ENCODE measurements around the gene SLC22A1.

Gene SLC22A1

DNA sequence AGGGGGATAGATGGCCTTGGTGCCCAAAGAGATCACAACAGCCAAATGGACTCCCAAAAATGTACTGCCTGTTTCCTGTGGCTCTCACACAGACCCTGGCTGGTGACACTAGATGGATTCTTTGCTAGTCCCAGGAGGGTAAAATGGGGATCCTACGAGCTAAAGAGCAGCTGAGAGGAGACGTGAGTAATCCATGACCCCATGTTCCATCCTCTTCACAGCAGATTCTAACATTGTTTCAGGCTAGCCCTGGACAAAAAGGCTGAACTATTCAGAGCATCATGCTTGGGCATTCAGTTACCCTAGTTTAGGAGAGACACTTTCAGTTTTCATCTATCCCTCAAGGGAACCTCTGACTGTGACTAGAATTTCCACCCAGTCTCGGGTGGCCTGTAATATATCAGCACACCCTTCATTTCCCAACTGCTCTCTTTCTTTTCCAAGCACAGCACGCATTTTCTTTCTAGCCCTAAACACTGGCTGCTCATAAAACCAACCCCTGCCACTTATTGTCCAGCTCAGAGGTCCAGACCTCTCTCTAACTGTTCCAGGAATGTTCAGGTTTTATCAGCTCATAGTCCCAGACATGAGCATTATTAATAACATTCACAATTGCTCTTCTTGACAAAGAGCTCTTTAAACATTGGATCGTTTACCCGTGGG lies 48.5 kb downstream of the SLC22A1 start:
- no peak for DNase-seq (ENCODE audit: low read depth in 1 of 2, low spot score in 1 of 2)

DNA sequence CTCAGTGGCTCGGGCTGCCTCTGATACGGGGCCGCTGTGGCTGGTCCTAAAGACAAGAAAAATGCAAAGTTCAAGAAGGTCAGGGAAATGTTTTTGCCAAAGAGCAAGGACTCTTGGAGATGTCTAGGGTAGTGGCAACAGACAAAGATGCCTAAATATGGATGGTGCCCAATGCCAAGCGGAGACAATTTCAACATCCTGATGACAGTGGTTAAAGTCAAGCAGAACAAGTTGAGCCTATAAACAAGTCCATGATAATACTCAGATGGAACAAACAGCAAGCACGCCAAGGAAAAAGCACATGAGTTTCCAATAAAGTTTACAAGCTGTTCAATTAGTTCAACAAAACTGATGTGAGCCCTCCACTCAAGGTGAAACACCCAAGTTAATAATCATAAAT lies 51.1 kb downstream of the SLC22A1 start:
- no peak for DNase-seq (ENCODE audit: low read depth in 1 of 2, low spot score in 1 of 2)

DNA sequence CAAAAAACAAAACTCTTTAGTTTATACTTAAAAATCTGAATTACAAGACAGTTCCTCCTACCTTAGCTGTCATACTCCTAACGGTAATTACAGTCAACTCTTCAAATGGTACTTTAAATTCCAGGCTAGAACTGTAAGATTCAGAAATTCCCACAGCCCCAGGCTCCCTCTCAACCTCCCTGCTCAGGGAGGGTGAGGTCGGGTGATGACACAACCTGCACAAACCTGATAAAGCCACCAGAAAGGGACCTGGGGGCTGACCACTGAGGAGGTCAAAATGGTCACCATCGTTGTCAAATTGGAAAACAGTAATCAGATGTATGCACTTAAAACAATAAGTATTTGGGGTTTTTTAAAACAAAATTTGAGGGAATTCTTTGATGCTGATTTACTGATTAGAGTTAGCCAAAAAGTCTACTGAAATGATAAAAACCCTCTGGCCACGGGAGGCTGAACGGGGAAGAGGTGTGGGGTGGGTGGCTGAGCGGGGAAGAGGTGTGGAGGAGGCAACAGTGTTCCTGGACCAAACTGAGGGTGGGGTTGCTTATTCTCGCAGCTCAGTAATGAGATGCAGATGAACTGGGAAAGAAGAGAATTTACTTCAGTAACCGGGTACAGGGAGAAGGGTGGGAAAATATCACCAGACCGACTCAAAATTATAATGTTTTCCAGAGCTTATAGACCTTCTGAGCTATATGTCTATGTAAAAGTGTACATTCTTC lies 52.4 kb downstream of the SLC22A1 start:
- DNase-seq (ENCODE audit: low read depth in 1 of 2, low spot score in 1 of 2): no peak

DNA sequence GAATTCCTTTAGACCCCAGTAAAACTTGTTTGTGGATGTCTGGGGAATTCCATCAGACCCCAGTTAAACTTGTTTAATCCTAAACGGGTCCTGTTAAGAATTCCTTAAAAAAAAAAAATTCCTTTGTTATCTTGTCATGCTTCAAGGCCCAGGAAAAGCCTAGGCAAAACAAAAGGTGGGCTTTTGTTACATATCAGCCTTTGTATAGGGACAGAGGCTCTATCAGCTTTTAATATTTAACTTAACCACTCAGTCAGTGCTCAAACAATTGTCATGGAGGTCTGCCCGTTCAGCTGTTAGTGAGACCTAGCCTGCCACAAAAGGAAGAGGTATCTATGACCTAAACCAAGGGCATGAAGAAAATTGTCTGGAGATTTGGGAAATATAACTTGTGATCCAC lies 53.1 kb downstream of the SLC22A1 start:
- no peak for DNase-seq (ENCODE audit: low read depth in 1 of 2, low spot score in 1 of 2)

- DNase-seq (ENCODE audit: low read depth in 1 of 2, low spot score in 1 of 2): no peak
Observed at GRCh38 chr6:160177220-160177619, 55.6 kb downstream of the SLC22A1 start.

GRCh38 chr6:160178271-160178670 lies 56.7 kb downstream of the SLC22A1 start:
- DNase-seq (ENCODE audit: low read depth in 1 of 2, low spot score in 1 of 2): no peak

GRCh38 chr6:160180706-160181105 lies 59.1 kb downstream of the SLC22A1 start:
- DNase-seq (ENCODE audit: low read depth in 1 of 2, low spot score in 1 of 2): no peak

DNA sequence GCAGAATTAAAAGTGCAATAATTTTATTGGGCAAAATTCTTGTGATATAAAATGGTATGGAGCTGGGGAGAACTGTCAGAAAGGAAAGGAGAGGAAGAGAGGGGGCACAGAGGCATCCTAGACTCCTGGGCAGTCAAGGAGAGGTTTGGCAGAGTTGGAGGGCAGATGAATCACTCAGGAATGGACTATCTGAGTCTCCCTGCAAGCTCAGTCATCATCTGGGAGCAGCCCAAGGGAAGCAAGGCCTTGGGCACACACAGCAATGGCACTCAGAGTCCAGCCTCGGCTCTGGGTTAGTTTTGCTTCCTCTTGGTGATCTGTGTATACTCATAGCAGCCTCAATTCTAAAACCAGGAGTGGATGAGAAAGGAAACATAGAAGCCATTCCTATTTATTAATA lies 67.2 kb downstream of the SLC22A1 start:
- no peak for DNase-seq (ENCODE audit: low read depth in 1 of 2, low spot score in 1 of 2)

DNA sequence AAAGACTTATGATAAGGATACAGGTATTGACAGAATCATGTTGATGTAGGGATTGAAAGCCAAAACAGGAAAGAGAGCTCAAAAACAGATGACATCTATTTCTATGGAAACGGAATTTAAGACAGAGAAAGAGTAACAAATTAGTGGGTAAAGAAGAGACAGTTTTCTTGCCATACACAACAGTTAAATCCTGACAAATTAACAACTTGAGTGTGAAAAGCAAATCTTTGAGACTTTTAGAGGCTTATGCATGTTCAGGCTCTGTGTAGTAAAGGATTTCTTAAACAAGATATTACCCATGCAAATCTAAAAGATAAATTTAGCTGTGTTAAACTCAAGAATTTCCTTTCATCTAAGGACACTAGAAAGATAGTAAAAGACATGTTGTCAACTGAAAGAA lies 68.5 kb downstream of the SLC22A1 start:
- no peak for DNase-seq (ENCODE audit: low read depth in 1 of 2, low spot score in 1 of 2)

DNA sequence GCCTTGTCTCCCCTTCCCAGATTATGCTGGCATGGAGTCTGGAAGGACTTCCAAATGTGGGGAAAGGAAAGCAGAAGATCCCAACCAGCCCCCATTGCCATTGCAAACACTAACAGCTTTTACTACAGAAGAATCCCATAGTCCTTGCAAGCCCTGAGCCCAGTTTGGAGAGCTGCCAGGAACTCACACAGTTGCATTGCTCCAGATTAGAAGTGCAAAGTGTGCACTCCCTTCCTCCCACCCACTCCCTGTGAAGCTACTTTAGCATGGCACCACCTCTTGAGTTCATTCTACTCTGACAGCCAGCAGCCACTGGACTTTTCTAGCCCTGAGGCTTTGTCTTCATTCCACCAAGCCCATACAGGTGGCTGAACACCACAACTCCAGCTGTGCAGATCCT lies 69.4 kb downstream of the SLC22A1 start:
- DNase-seq (ENCODE audit: low read depth in 1 of 2, low spot score in 1 of 2): no peak

GRCh38 chr6:160192840-160193239 lies 71.2 kb downstream of the SLC22A1 start:
- no peak for DNase-seq (ENCODE audit: low read depth in 1 of 2, low spot score in 1 of 2)

DNA sequence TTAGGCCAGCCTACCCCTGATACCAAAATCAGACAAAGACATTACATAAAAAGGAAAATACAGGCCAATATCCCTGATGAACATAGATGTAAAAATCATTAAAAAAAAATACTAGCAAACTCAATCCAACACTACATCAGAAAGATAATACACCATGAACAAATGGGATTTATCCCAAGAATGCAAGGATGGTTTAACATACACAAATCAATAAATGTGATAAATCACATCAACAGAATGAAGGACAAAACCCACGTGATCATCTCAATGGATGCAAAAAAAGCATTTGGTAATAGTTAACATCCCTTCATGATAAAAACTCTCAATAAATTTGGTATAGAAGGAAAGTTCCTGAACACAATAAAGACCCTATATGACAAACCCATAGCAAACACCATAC lies 73.2 kb downstream of the SLC22A1 start:
- DNase-seq (ENCODE audit: low read depth in 1 of 2, low spot score in 1 of 2): no peak

DNA sequence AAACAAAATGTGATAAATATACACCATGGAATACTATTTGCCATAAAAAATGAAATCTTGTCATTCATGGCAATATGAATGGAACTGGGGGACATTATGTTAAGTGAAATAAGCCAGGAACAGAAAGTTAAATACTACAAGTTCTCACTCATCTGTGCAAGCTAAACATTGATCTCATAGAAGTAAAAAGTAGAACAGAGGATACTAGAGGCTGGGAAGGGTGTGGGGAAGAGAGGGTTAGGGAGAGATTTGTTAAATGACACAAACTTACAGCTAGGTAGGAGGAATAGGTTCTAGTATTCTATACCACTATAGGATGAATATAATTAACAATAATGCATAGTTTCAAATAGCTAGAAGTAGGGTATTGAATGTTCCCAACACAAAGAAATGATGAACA lies 76.0 kb downstream of the SLC22A1 start:
- no peak for DNase-seq (ENCODE audit: low read depth in 1 of 2, low spot score in 1 of 2)

DNA sequence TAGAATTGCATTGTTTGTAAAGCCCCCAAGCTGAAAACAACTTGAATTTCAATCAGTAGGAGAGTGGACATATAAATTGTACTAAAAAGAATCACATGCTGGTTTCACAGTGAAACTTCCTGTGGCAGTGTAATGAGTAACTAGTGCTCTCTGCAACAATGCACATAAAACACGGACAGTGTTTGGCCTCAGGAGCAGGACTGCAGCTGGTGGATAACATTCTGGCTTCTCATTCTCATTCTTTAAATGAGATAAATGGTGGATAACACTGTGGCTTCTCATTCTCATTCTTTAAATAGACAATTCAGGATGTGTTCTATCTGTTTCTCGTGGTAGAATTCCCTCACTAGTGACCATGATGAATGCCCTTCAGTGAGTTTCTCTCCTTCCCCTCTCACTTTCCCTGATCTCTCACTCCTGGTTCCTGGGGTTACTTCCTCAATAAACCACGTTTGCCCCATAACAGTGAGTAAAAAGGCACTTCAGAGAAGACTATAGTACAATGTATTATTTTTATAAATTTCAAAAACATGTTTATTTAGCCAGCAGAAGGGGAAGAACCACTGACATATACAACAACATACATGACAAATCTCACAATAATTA lies 77.1 kb downstream of the SLC22A1 start:
- DNase-seq (ENCODE audit: low read depth in 1 of 2, low spot score in 1 of 2): no peak

DNA sequence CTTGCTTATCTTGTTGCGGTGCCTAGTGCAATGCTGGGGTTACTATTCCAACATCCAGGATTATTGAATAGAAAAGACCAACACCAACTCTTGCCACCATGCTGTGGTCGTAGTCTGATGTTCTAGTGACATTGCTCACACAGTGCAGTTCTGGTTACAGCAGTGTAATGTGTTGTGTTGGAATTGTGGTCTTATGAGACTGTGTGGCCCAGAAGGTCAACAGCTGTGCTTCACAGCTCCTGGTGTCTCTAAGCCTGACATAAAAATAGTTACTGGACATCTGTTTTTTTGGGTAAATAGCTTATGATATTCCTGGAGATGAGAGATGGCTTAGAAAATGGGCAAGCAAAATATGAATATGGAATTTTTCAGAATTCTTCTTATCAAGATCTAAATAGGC lies 79.4 kb downstream of the SLC22A1 start:
- DNase-seq (ENCODE audit: low read depth in 1 of 2, low spot score in 1 of 2): no peak

DNA sequence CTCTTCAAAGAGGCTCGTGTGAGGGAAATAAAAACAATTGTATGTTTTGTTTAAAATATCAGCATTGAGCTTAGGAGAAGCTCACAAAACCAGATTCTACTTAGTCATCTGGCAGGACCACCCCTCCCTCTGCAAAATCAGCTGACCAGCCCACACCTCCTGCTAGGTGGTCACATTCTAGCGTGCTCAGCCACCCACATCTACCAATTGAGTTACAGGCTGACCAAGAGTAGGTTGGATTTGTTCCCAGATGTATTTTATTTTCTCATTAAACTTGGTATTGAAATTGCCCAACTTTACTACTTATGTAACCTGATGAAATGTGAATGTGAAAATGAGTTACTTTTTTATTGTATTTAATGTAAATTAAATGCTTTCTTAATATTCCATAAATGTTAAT lies 80.8 kb downstream of the SLC22A1 start:
- DNase-seq (ENCODE audit: low read depth in 1 of 2, low spot score in 1 of 2): no peak

DNA sequence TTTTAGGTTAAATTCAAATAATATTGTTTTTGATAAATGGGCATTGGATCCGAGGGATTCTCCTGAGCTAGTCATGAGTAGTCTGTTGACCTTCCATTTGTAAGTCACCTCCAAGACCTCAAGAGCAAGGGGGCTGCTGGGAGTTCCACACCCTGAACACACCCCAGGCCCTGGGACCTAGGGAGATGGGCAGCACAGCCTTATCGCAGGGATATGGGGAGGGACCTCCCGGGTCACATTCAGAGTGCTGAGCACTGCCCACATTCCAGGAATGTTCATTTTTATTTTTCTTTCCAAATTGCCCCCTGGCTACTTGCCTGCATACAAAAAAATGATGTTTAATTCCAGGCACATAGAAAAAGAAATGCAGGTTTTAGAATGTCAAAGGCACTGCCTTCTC lies 81.5 kb downstream of the SLC22A1 start:
- no peak for DNase-seq (ENCODE audit: low read depth in 1 of 2, low spot score in 1 of 2)

DNA sequence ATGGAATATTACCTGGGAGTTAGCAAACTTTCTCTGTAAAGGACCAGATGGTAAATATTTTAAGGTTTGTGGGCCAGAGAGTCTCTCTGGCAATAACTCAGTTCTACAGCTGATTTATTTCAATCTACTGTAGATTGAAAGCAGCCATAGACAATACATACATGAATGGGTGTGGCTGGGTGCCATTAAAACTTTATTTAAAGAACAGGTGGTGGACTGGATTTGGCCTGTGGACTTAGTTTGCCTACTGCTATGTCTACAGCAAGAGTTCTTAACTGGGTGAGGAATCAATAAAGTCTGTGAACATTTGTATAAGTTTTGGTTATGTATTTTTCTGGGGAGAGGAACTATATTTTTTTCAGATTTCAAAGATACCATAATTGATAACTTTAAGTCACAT lies 81.9 kb downstream of the SLC22A1 start:
- DNase-seq (ENCODE audit: low read depth in 1 of 2, low spot score in 1 of 2): no peak

GRCh38 chr6:160203953-160204352 lies 82.3 kb downstream of the SLC22A1 start:
- DNase-seq (ENCODE audit: low read depth in 1 of 2, low spot score in 1 of 2): no peak

DNA sequence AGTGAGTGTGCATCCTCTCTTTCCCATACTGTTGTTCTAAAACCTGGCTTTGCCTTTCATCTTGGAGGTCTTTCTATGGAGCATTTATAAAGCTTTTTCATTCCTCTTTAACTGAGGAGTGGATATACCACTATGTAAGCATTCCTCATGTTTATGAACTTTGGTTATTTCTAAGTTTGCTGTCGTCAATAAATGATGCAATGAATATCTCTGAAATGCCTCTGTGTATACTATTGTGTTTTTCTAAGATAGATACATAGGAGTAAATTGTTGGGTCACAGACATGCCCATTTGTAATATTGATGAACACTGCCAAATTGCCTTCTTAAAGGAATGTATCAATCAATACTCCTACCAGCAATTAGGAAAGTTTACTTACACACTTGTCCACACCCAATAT lies 83.1 kb downstream of the SLC22A1 start:
- no peak for DNase-seq (ENCODE audit: low read depth in 1 of 2, low spot score in 1 of 2)

- DNase-seq (ENCODE audit: low read depth in 1 of 2, low spot score in 1 of 2): no peak
Observed at GRCh38 chr6:160207618-160208017, 86.0 kb downstream of the SLC22A1 start.

All from activated CD4-positive, alpha-beta T cell treated with anti-CD3 and anti-CD28 coated beads, Interleukin-2, amount 50 U/mL, for 24 hours (primary cell).